ENCODE measurements around the gene YWHAQ.

GRCh38 chr2:9679218-9679617 is 48.4 kb upstream of the YWHAQ start:
- TF ChIP-seq, protein P1, sequence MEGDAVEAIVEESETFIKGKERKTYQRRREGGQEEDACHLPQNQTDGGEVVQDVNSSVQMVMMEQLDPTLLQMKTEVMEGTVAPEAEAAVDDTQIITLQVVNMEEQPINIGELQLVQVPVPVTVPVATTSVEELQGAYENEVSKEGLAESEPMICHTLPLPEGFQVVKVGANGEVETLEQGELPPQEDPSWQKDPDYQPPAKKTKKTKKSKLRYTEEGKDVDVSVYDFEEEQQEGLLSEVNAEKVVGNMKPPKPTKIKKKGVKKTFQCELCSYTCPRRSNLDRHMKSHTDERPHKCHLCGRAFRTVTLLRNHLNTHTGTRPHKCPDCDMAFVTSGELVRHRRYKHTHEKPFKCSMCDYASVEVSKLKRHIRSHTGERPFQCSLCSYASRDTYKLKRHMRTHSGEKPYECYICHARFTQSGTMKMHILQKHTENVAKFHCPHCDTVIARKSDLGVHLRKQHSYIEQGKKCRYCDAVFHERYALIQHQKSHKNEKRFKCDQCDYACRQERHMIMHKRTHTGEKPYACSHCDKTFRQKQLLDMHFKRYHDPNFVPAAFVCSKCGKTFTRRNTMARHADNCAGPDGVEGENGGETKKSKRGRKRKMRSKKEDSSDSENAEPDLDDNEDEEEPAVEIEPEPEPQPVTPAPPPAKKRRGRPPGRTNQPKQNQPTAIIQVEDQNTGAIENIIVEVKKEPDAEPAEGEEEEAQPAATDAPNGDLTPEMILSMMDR (conservative IDR thresholded peaks at IDR 0.05): no peak
- no peak for TF ChIP-seq ZFX (IDR thresholded peaks at IDR 0.05)

Measured in C4-2B (cell line).